Esophagus squamous epithelium (tissue), 5 donors: ENCODE data around the gene MICAL2. TPM values are rescaled to one million over a fixed set of nuclear protein-coding genes. Genes with fewer than 3 reads are reported as not detected.
A peak's percentile ranks its signal among the peaks of the same experiment; 100 is the strongest.

ENCODE experiments used
- DNase-seq: peaks from one replicate; lab custom pipeline; 2025; lab: John Stamatoyannopoulos, UW
- H3K27ac ChIP-seq, 4 donors: fragments of 200-600 bp; sonication (generic); one replicate each; pipeline ENCODE4 v1.5.1; 2016 to 2019; ENCODE audit warnings: mild to moderate bottlenecking in 1 of 4
- H3K27me3 ChIP-seq, 4 donors: fragments of 200-600 bp; sonication (generic); 1 replicate in 3 of 4; 2 replicates in 1 of 4; pipeline versions ENCODE4 v1.5.1 to v1.6.0; 2017 to 2021; ENCODE audit warnings: antibody characterized with exemption in 1 of 4
- H3K36me3 ChIP-seq, 3 donors: fragments of 200-600 bp; sonication (generic); one replicate each; pipeline ENCODE4 v1.5.1; 2016 to 2019
- H3K4me1 ChIP-seq, 3 donors: fragments of 200-600 bp; sonication (generic); one replicate each; pipeline ENCODE4 v1.5.1; 2017 to 2019
- H3K4me3 ChIP-seq, 4 donors: fragments of 200-600 bp; sonication (generic); 1 replicate in 3 of 4; 2 replicates in 1 of 4; pipeline ENCODE4 v1.5.1; 2016 to 2019; ENCODE audit warnings: mild to moderate bottlenecking in 2 of 4, moderate library complexity in 1 of 4
- H3K9me3 ChIP-seq, 3 donors: fragments of 200-600 bp; sonication (generic); one replicate each; pipeline ENCODE4 v1.5.1; 2016 to 2019
- POLR2A ChIP-seq, 4 donors: fragments of 450-650 bp; IDR thresholded peaks; one replicate each; pipeline ENCODE4 v1.6.1; 2017; ENCODE audit warnings: antibody characterized with exemption in 4 of 4, mild to moderate bottlenecking in 4 of 4, moderate library complexity in 3 of 4
- WGBS, 2 donors: methylation state at CpG; one replicate each; pipeline ENCODE4 v1.1.5; 2018; 5-methylcytosine and 5-hydroxymethylcytosine counted together
- intact Hi-C: fragments of 100-400 bp; cut with DNase I; formaldehyde crosslinking; loops from one replicate; pipeline ENCODE4 v1.15.0; 2022
- total RNA-seq, 4 donors: library from RNA; depleted of rRNA; stranded (reverse); fragments of >200 nt; gene quantifications; one replicate each; pipeline ENCODE4 v1.1.0, GENCODE V29; 2016
- TF ChIP-seq, protein P1 (sequence below), 6 experiments: fragments of 450-650 bp in 4 of 6; fragments of 200-600 bp in 2 of 6; sonication (generic) in 2 of 6; IDR thresholded peaks; one replicate each; pipeline ENCODE4 v1.5.1; 2016 to 2019; ENCODE audit warnings: antibody characterized with exemption in 6 of 6, mild to moderate bottlenecking in 4 of 6, moderate library complexity in 4 of 6
- donor health status: DM: yes; HTN: yes; CAD: no.

The MICAL2 gene
- total RNA-seq, 4 donors from 2014 or later = 10.1 to 49.0 (median 19.8) TPM

DNA sequence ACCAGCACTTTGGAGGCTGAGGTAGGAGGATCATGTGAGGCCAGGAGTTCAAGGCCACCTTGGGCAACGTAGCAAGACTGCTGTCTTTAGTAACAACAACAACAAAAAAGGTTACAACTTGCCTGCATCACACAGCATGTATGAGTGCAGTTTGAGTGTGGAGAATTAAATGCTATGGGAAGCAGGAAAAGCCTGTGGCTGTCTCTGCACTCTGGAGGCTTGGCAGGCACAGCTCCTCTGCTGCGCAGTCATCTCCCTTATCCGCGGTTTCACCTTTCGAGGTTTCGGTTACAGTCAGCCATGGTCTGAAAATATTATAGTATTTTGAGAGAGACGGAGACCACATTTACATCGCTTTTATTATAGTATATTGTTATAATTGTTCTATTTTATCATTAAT lies 2.9 kb downstream of the MICAL2 start:
- Histone ChIP-seq H3K27ac (peak overlapping the region in 3 of 4 donors; percentile 84 to 94 (median 92)), H3K27me3 (no peaks in the 10 kb centered on the region), H3K9me3 (no peaks in the 10 kb centered on the region), H3K4me3 (no peak overlapping the region), H3K36me3 (no peaks in the 10 kb centered on the region), H3K4me1 (peaks cover 20 to 69% (median 21%) of the 10 kb centered on the region in 3 donors)
- no peak for TF ChIP-seq POLR2A (IDR thresholded peaks at IDR 0.05)
- TF ChIP-seq, protein P1, sequence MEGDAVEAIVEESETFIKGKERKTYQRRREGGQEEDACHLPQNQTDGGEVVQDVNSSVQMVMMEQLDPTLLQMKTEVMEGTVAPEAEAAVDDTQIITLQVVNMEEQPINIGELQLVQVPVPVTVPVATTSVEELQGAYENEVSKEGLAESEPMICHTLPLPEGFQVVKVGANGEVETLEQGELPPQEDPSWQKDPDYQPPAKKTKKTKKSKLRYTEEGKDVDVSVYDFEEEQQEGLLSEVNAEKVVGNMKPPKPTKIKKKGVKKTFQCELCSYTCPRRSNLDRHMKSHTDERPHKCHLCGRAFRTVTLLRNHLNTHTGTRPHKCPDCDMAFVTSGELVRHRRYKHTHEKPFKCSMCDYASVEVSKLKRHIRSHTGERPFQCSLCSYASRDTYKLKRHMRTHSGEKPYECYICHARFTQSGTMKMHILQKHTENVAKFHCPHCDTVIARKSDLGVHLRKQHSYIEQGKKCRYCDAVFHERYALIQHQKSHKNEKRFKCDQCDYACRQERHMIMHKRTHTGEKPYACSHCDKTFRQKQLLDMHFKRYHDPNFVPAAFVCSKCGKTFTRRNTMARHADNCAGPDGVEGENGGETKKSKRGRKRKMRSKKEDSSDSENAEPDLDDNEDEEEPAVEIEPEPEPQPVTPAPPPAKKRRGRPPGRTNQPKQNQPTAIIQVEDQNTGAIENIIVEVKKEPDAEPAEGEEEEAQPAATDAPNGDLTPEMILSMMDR (IDR thresholded peaks at IDR 0.05) = no peak
- intact Hi-C loops = no loop called here
- WGBS, 2 donors = 76 to 91% methylated on average over 8 of the region's 8 CpGs
- DNase-seq = no peak

DNA sequence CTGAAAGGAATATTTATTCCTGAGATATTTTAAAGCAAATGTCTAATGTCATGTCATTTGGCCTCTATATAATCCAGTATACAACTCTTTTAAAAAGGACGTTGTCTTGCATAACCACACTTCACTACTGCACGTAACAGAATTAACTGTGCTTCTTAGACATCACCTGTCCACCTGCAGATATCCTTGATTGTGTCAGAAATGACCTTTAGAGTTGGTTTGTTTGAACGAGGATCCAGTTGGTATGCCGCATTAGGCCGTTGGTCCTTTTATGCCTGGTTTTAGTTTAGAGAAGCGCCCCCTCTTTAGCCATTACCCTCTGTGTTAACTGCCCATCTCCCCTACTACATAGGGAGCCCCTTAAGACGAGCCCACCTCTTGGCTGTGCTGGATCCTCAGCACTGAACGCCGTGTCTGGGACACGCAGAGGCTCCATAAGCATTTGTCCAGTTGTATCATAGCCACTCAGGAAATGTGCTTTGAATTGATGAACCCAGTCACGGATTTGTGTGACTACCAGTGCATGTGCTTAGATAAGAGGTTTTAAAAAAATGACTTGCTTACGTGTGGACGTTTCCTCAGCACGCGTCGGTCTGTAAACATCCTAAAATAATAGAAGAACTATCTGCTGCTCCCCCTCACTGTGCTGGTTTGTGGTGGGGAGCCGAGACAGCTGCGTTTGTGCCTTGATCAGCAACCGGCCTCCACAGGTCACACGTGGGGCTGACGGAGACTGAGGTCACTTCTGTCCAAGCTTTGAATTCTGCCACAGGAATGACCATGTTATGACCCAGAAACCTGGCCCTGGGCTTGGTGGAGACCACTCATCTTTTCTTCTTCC lies 4.0 kb downstream of the MICAL2 start:
- Histone ChIP-seq H3K27me3 (no peaks in the 10 kb centered on the region), H3K9me3 (no peaks in the 10 kb centered on the region), H3K4me1 (peaks cover 21 to 77% (median 21%) of the 10 kb centered on the region in 3 donors), H3K27ac (peak overlapping the region in 3 of 4 donors; percentile 68 to 94 (median 84)), H3K4me3 (no peak overlapping the region), H3K36me3 (no peaks in the 10 kb centered on the region)
- intact Hi-C loops = no loop called here
- DNase-seq = no peak
- no peak for TF ChIP-seq POLR2A (IDR thresholded peaks at IDR 0.05)
- TF ChIP-seq, protein P1 (IDR thresholded peaks at IDR 0.05) = no peak
- 74 to 78% methylated on average over 16 to 20 of the region's 21 CpGs for WGBS, 2 donors

DNA sequence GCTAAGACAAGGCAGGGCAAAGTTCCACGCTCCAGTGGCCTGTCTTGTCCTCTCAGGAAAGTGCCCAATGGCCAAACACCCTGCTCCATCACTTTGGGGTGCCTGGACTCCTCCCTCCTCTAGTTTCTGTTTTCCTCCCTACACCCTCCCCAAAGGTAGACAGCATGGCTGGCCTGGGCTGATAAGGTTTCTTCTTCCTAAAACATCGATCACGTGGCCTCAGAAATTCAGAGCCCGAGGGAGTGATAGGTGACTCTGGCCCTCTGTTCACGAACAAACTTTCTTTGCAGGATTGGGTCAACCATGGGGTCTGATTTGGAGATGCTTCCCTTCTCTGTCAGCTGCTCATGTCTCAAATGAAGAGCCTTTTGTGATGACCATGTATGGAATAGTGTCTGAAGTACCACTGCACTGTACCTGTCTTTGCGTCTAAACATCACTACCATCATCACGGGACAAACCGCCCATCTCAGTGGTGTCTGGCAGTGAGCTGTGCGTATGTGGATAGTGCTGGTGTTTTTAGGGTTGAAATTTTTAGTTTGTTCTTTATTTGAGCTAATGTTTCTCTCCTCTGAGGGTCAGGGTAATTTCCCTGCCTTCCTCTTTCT lies 6.1 kb downstream of the MICAL2 start:
- no peak for DNase-seq
- Histone ChIP-seq H3K27me3 (no peaks in the 10 kb centered on the region), H3K36me3 (no peaks in the 10 kb centered on the region), H3K4me1 (peaks cover 5 to 72% (median 9%) of the 10 kb centered on the region in 3 donors), H3K4me3 (no peak overlapping the region), H3K27ac (peak overlapping the region in 3 of 4 donors; percentile 70 to 84 (median 73)), H3K9me3 (no peaks in the 10 kb centered on the region)
- intact Hi-C loops = no loop called here
- WGBS, 2 donors = 79 to 80% methylated on average over 7 to 9 of the region's 9 CpGs
- no peak for TF ChIP-seq POLR2A (IDR thresholded peaks at IDR 0.05)
- TF ChIP-seq, protein P1 (IDR thresholded peaks at IDR 0.05) = no peak

DNA sequence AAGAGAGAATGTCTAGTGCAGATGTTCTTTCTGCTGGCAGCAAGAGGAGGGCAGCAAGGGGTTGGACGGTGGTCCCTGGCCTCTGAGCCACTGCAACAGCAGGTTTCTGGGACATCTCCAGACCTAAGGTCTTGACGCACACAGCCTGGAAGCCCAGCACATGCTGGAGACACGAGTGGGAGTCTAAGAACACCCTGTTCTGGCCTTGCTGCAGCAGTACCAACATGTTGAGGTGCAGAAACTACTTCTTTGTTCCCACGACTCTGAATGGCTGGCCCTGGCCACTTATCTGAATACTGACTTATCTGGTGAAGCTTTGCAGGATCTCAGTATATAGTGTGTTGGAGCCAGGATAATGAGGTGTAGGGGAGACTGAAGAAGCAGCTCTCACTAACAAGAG lies 6.8 kb downstream of the MICAL2 start:
- H3K27ac ChIP-seq = peak overlapping the region in 3 of 4 donors; percentile 70 to 84 (median 73)
- peaks cover under 1 to 67% (median 2%) of the 10 kb centered on the region in 3 donors for H3K4me1 ChIP-seq
- DNase-seq = no peak
- intact Hi-C loops = no loop called here
- H3K36me3 ChIP-seq = no peaks in the 10 kb centered on the region
- no peak overlapping the region for H3K4me3 ChIP-seq
- WGBS, 2 donors = 94% methylated on average over 3 of the region's 4 CpGs; no CpG with 5 or more reads in 1 of the 2 donors
- no peaks in the 10 kb centered on the region for H3K27me3 ChIP-seq
- no peak for TF ChIP-seq POLR2A (IDR thresholded peaks at IDR 0.05)
- TF ChIP-seq, protein P1 (IDR thresholded peaks at IDR 0.05) = no peak
- no peaks in the 10 kb centered on the region for H3K9me3 ChIP-seq

DNA sequence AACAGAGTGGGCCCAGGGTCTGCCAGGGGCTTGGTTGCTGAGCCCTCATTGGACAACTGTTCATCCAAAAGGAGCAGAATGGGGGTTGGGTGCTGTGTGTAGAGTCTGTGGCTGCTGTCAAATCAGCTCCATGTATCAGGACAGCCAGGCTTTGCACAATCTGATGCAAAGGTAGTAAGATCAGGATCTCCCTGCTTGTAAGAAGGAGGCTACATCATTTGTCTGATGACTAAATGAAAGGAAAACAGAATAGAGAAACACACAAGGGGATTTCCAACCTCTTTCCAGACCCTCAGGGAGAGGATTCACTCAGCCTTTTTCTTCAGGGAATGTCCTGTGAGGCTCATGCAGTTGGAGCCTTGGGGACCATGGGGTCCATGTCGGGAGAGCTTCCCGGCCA lies 7.2 kb downstream of the MICAL2 start:
- H3K4me1 ChIP-seq = peaks cover 0 to 62% (median 2%) of the 10 kb centered on the region in 3 donors
- TF ChIP-seq POLR2A (IDR thresholded peaks at IDR 0.05) = no peak
- TF ChIP-seq, protein P1 (IDR thresholded peaks at IDR 0.05) = no peak
- peak overlapping the region in 3 of 4 donors; percentile 70 to 84 (median 73) for H3K27ac ChIP-seq
- no peaks in the 10 kb centered on the region for H3K9me3 ChIP-seq
- 77 to 94% methylated on average over 2 of the region's 2 CpGs for WGBS, 2 donors
- no peaks in the 10 kb centered on the region for H3K27me3 ChIP-seq
- DNase-seq = no peak
- H3K4me3 ChIP-seq = no peak overlapping the region
- intact Hi-C loops = no loop called here
- no peaks in the 10 kb centered on the region for H3K36me3 ChIP-seq
